PC-3 (cell line): ENCODE measurements around the gene ACTN1.

Source experiments
- EZH2 ChIP-seq: fragments of 300-600 bp; sonication (generic); IDR thresholded peaks from one replicate; pipeline ENCODE4 v1.6.1; 2017; ENCODE audit warnings: antibody characterized with exemption, mild to moderate bottlenecking, low read length; ENCODE audit not compliant: unreplicated experiment
- EZH2phosphoT487 ChIP-seq: fragments of 300-600 bp; sonication (generic); IDR thresholded peaks from 2 replicates; pipeline ENCODE4 v1.6.1; 2018; ENCODE audit warnings: mild to moderate bottlenecking, antibody characterized with exemption, low read length, borderline replicate concordance
- TF ChIP-seq, protein P1 (sequence below): fragments of 300-600 bp; sonication (generic); conservative IDR thresholded peaks from 2 replicates; pipeline ENCODE4 v1.5.1; 2017; ENCODE audit warnings: antibody characterized with exemption, low read depth, mild to moderate bottlenecking, low read length

DNA sequence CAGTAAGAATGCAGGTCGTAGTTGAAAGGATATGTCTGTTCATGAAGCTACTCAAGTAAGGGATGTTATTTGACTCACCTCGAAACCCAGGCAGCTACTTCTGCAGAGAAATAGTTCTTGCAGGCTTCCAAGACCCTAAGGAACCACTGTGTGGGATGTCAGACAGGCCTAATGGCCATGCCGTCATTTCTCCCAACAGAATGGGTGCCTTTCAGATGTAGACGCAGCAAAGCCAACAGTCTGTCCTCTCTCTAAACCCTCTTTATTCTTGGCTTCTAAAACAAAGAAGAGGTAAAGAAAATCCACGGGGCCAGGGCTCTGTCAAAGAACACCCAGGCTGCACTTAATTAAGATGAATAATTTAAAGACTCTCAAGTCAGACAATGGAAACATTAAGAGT is 19.0 kb upstream of the ACTN1 start:
- TF ChIP-seq EZH2phosphoT487 (no peak), EZH2 (no peak)
- TF ChIP-seq, protein P1, sequence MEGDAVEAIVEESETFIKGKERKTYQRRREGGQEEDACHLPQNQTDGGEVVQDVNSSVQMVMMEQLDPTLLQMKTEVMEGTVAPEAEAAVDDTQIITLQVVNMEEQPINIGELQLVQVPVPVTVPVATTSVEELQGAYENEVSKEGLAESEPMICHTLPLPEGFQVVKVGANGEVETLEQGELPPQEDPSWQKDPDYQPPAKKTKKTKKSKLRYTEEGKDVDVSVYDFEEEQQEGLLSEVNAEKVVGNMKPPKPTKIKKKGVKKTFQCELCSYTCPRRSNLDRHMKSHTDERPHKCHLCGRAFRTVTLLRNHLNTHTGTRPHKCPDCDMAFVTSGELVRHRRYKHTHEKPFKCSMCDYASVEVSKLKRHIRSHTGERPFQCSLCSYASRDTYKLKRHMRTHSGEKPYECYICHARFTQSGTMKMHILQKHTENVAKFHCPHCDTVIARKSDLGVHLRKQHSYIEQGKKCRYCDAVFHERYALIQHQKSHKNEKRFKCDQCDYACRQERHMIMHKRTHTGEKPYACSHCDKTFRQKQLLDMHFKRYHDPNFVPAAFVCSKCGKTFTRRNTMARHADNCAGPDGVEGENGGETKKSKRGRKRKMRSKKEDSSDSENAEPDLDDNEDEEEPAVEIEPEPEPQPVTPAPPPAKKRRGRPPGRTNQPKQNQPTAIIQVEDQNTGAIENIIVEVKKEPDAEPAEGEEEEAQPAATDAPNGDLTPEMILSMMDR, result no peak
